Esophagus muscularis mucosa (tissue), 4 donors: ENCODE measurements around the gene SAC3D1.

Source experiments
- EP300 ChIP-seq: sonication (generic); formaldehyde crosslinking; IDR thresholded peaks from one replicate; pipeline ENCODE4 v1.6.1; 2017; ENCODE audit warnings: antibody characterized with exemption
- POLR2A ChIP-seq: fragments of 450-650 bp; IDR thresholded peaks from one replicate; pipeline ENCODE4 v1.6.1; 2017; ENCODE audit warnings: antibody characterized with exemption, moderate library complexity, mild to moderate bottlenecking, low read depth
- POLR2AphosphoS5 ChIP-seq, 2 donors: sonication (generic); formaldehyde crosslinking; IDR thresholded peaks; one replicate each; pipeline ENCODE4 v1.6.1; 2017; ENCODE audit warnings: antibody characterized with exemption in 2 of 2
- TF ChIP-seq, protein P1 (sequence below), 3 experiments: fragments of 200-600 bp in 2 of 3; fragments of 450-650 bp in 1 of 3; sonication (generic) in 2 of 3; IDR thresholded peaks; one replicate each; pipeline ENCODE4 v1.5.1; 2017 to 2019; ENCODE audit warnings: antibody characterized with exemption in 3 of 3, mild to moderate bottlenecking in 2 of 3, moderate library complexity in 1 of 3

DNA sequence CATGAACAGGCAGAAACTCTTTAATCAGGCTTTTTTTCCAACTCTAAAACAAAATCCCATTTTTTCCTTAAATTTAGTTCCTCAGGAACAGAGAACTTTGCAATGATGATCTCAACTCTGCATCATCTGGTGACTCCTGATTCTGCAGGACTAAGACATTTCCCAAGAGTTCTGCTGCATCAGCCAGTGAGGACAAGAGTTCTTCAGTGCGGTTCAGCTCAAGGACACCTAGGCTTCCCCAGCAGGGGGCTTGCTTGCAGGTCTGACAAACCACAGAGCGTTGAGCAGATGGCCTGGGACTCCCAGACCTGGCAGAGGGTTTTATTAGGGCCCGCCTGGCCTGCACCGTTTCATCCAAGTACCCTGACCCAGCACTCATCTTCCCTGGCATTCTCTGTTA lies 36.4 kb downstream of the SAC3D1 start:
- TF ChIP-seq POLR2A: no peak
- TF ChIP-seq, protein P1, sequence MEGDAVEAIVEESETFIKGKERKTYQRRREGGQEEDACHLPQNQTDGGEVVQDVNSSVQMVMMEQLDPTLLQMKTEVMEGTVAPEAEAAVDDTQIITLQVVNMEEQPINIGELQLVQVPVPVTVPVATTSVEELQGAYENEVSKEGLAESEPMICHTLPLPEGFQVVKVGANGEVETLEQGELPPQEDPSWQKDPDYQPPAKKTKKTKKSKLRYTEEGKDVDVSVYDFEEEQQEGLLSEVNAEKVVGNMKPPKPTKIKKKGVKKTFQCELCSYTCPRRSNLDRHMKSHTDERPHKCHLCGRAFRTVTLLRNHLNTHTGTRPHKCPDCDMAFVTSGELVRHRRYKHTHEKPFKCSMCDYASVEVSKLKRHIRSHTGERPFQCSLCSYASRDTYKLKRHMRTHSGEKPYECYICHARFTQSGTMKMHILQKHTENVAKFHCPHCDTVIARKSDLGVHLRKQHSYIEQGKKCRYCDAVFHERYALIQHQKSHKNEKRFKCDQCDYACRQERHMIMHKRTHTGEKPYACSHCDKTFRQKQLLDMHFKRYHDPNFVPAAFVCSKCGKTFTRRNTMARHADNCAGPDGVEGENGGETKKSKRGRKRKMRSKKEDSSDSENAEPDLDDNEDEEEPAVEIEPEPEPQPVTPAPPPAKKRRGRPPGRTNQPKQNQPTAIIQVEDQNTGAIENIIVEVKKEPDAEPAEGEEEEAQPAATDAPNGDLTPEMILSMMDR (IDR thresholded peaks at IDR 0.05): no peak
- TF ChIP-seq EP300: no peak
- no peak for TF ChIP-seq POLR2AphosphoS5 (IDR thresholded peaks at IDR 0.05)
